Measurements from ENCODE around the gene PPP1R12A. TPM values are rescaled to one million over a fixed set of nuclear protein-coding genes. Genes with fewer than 3 reads are reported as not detected.

The PPP1R12A gene
- total and polyA plus RNA-seq, 9 of the 15 experiments (the other 6 are each of a cell fraction or from before 2014, with no cell fraction given) = 26.4 to 119 (median 53.3) TPM

DNA sequence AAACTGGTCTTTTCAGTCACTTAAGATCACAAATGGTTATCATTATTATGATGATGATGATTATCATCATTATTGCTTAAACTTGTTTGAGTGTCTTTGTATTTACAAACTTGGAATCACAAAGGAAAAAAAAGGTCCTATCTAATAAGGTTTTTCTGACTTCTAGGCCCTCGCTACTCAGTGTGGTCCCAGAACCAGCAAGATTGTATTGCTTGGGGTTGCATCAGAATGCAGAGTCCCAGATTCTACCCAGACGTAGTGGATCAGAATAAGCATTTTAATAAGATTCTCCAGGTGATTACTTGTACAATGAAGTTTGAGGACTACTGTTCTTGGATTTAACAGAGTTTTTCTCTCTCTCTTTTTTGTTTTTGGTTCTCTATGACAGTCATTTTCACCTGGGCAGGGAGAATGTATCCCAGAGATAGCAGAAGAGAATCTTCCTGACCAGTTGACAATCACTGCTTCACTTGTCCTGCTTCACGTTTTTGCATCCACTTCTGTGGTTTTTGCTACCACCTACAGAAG lies 29.3 kb upstream of the PPP1R12A start (continued):
- TF ChIP-seq, protein P1, sequence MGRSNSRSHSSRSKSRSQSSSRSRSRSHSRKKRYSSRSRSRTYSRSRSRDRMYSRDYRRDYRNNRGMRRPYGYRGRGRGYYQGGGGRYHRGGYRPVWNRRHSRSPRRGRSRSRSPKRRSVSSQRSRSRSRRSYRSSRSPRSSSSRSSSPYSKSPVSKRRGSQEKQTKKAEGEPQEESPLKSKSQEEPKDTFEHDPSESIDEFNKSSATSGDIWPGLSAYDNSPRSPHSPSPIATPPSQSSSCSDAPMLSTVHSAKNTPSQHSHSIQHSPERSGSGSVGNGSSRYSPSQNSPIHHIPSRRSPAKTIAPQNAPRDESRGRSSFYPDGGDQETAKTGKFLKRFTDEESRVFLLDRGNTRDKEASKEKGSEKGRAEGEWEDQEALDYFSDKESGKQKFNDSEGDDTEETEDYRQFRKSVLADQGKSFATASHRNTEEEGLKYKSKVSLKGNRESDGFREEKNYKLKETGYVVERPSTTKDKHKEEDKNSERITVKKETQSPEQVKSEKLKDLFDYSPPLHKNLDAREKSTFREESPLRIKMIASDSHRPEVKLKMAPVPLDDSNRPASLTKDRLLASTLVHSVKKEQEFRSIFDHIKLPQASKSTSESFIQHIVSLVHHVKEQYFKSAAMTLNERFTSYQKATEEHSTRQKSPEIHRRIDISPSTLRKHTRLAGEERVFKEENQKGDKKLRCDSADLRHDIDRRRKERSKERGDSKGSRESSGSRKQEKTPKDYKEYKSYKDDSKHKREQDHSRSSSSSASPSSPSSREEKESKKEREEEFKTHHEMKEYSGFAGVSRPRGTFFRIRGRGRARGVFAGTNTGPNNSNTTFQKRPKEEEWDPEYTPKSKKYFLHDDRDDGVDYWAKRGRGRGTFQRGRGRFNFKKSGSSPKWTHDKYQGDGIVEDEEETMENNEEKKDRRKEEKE (IDR thresholded peaks at IDR 0.05; ENCODE audit: borderline replicate concordance in 1 of 2, control insufficient read depth in 1 of 2, low read depth in 2 of 2, low read length in 1 of 2) = no peak
- TF ChIP-seq PCBP1 (IDR thresholded peaks at IDR 0.05; ENCODE audit: low read depth, low read length, poor library complexity, severe bottlenecking) (no peak), MGA (IDR thresholded peaks at IDR 0.05) (no peak), MAFK (IDR thresholded peaks at IDR 0.05; ENCODE audit: low read length) (no peak), DNMT1 (IDR thresholded peaks at IDR 0.05) (no peak)
- TF ChIP-seq, protein P2, sequence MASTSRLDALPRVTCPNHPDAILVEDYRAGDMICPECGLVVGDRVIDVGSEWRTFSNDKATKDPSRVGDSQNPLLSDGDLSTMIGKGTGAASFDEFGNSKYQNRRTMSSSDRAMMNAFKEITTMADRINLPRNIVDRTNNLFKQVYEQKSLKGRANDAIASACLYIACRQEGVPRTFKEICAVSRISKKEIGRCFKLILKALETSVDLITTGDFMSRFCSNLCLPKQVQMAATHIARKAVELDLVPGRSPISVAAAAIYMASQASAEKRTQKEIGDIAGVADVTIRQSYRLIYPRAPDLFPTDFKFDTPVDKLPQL (IDR thresholded peaks at IDR 0.05; ENCODE audit: extremely low read depth, insufficient read length) = no peak
- TF ChIP-seq, protein P3, sequence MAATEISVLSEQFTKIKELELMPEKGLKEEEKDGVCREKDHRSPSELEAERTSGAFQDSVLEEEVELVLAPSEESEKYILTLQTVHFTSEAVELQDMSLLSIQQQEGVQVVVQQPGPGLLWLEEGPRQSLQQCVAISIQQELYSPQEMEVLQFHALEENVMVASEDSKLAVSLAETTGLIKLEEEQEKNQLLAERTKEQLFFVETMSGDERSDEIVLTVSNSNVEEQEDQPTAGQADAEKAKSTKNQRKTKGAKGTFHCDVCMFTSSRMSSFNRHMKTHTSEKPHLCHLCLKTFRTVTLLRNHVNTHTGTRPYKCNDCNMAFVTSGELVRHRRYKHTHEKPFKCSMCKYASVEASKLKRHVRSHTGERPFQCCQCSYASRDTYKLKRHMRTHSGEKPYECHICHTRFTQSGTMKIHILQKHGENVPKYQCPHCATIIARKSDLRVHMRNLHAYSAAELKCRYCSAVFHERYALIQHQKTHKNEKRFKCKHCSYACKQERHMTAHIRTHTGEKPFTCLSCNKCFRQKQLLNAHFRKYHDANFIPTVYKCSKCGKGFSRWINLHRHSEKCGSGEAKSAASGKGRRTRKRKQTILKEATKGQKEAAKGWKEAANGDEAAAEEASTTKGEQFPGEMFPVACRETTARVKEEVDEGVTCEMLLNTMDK (IDR thresholded peaks at IDR 0.05; ENCODE audit: borderline replicate concordance, insufficient read depth, low read depth, low read length, poor library complexity, severe bottlenecking) = no peak

Measured in K562 (cell line).